CD4-positive, alpha-beta T cell treated with Interleukin-6 at 100 ng/mL for 8 hours (primary cell): ENCODE data around the gene FGGY.

Source experiments
- DNase-seq: peaks from one replicate; pipeline ENCODE4 v3.0.0-alpha.2; 2020; ENCODE audit warnings: mixed read lengths, low spot score

The FGGY gene

DNA sequence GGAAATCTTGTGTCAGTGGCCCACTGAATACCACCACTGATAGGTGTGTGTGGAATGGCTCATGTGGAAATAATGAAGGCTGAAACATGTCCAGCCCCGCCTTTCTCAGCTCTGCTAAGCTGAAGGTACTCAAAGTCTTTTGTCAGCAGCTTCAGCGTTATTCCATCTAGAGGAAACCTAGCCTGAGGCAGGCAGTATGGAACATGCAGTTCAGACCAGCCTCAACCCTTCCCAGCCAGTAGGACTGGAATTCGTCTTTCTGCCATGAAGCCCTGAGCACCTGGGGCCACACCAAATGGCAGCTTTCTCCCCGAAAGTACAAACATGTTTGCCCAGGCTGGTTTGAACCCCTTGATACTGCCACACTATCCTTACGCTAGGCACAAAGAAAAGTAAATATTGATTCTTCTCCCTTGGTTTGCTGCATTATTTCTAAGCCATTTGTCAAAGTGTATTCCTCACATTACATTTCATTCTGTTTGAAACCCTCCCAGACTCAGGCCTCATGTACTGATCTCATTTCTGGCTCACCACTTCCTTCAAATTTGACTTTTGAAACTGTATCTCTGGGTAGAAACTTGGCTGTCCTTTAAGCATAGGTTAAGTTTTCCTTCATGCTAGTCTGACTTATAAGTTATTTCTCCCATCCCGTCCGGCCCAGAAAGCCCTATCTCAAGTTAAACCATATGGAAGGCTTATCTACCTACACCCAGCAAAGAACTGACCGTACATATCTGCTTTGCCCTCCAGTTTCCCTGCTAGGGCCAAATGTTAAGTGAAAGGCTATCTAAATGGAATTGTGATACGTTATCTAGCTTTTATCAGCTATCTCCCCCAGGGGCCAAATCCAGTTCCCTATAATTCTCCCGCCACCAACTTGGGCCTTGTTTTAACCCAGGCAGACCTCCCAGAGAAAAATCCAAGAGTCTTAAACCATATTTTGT is 472.2 kb downstream of the FGGY start:
- no peak for DNase-seq

DNA sequence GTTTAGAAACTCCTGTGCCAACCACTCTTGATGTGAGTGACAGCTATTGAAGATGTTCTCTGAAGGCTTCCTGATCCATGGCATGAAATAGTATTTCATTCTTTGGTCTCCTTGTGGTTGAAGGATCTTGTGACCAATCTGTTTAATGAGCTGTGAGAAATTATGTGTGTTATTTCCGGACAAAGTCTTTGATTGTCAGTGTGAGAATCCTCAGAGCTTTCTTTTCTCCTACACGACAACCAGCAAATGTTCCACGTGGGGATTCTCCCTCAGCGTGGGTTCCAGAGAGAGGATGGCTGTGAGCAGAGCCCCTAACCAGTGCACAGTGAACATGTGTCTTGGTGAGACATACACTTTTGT is 472.8 kb downstream of the FGGY start:
- no peak for DNase-seq

DNA sequence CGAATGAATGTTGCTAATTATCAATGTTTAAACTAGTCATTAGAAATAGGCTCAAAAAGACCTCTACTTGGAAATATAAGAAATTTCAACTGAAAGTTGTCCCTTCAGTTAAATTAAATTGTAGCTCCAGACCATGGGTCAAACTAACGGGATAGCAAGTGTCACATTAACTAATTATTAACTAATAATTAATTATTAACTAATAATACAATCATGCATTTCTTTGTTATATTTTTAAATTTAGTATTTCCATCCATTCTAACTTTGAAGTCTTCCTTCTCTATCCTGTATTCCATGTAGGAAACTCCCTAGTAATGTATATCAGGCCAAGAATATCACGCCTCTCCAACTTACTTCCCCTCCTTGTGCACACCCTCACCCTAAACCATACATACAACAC is 474.5 kb downstream of the FGGY start:
- no peak for DNase-seq

DNA sequence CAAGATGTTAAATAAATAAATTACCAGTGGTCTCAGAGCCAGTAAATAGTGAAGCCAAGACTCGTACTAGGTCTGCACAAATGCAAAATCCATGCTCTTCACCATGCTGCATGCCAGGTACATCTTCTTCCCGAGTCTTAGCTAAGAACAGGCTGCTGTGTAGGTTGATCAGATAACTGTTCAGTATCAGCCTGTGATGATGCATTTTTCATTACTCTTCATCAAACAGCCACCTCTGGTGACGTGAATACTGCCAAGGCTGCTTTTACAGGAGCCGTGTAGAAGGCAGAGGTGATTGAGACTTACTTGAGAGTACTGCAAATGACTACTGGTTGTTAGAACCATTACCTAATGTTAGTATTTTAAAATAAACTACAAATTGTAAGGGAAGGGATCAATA is 478.6 kb downstream of the FGGY start:
- no peak for DNase-seq

DNA sequence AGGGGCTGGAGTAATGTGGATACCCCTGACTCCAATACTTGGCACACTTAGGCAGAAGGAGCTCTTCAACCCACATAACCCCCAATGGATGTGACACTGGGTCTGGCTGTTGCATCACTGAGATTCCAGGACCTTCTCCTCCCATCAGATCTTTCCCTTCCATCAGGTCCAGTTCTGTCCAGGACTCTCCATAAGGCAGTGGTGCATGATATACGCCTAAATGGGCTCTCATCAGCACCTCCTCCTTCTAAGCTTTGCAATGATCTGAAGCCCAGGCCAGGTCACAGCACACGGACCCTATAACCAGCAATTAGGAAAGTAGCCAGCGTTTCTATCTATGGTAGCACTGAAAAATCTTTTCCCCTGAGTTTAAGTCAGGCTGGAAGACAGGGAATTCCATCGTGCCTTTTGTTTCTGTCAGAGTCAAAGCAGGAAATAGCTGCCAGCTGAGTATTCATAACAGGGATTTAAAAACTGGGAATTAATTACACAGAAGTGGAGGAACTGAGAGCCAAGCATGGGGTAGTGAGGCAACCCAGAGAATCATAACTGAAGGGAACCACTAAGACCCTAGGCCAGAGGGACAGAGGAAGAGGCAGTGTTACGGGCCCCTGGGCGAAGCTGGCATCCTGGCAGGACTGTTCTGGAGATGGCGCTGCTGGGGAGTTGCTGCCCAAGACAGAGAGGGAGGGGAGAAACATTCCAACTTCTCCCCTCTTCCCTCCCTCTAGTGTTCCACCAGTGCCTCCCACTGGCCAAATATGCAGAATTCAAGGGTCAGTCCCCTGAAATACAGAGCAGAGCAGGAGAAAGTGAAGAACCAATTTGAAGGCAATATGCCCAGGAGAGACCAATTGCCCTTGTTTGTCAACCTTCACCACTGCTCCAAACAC is 480.3 kb downstream of the FGGY start:
- no peak for DNase-seq

DNA sequence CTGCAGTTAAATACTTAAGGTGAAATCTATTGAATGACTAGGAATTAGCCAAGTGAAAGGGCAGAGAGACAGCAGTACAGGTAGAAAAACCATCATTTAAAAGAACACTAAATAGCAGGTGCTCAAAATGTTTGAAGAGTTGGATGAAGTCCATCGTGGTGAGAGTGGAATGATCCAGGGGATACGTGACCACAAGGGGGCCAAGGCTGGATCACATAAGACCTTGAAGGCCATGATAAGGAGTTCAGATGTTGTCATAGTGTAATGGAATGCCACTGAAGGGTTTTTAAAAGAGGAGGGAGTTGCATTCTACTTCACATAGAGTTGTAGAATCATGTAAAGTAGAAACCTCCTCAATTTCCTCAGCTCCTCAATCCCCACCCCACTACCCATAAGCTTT is 483.1 kb downstream of the FGGY start:
- DNase-seq = no peak

DNA sequence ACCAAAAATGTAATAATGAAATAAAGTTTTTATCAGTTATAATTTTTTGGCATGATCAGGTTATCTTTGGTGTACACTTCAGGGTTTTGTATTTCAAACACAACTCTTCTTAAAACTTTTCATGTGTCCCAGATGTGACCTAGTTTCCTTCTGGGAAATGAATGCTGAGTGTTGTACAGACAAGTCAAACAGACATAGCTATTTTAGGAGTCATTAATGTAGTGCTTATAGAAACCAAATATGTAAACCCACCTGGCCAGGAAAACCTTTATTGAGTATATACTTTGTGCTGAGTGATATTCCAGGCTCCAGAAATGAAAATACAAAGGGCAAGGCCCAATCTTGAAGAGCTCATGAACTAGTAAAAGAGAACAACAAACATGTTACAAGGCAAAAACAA is 491.9 kb downstream of the FGGY start:
- DNase-seq = no peak

DNA sequence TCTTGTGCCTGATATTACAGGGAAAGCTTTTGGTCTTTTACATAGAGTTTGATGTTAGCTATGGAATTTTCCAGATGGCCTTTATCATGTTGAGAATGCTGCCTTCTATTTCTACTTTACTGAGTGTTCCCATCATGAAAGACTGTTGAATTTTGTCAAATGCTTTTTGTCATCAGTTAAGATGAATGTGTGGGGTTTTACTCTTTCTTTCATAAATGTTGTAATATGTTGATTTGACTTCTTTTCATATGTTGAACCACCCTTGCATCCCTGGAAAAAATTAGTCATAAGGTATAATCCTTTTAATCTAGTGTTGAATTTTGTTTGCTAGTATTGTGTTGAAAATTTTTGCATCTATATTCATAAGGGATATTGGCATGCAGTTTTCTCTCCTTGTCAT is 501.7 kb downstream of the FGGY start:
- no peak for DNase-seq

DNA sequence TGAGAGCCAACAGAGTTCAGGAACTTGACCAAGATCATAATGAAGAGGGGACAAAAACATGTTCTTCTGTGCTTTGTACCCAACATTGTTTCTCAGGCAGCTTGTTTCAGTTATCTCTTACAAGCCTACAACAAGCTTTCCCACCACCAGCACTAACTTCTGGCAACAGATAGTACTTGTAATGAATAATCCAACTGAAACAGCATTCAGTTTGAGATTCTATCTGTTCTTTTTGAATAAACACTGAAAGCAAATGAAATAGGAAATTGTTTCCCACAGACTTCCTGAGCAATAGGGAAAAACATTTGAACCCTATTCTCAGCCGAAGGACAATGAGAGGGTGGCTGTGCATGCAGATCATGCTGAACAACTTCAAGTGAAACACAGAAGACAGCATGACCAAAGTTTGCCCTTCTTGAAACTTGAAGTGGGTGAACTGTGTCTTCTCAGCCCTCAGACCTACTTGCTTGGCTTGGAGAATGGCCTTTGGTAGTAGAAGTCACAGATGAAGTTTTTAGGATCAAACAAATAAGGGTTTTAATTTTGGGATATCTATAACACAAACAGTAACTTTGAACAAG is 506.7 kb downstream of the FGGY start:
- no peak for DNase-seq

DNA sequence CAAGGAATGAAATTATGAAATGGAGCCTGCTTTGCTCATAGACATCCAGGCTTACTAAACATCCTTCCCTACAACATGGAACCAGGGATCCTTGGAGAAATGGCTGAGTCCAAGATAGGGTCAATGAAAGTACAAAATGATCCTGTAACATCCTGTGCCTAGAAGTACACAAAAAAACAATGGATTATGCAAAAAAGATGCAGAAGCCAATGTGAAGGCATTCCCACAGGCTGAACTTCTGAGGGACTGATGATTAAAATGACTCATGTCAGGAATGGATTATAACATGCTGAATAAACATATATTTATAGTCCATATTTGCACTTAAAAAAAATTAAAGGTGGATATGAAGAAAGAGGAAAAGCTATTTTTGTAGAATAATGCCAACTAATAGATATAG is 507.4 kb downstream of the FGGY start:
- no peak for DNase-seq

DNA sequence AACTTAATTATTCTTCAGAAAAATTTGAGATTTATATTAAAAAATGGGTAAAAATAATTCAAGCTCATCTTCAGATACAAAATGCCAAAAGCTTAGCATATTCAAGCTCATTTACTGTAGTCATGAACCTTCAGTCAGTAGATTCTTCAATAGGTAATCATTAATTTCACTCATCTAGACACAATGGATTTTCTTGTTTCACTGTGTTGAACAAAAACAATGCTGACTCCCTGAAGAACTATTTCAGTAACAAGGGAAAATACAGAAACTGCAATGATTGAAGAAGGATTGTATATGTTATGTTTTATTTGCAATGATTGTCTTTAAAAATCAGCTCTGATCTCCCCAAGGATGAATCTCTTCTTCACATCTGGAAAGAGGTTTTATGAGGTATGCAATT is 508.7 kb downstream of the FGGY start:
- no peak for DNase-seq
